CD1c-positive myeloid dendritic cell (primary cell): ENCODE results near the gene OR2A2.

Source experiments
- DNase-seq: peaks from one replicate; pipeline ENCODE4 v3.0.0-alpha.2; 2016; ENCODE audit errors: extremely low spot score

The OR2A2 gene

GRCh38 chr7:144142187-144142586 is 32.8 kb downstream of the OR2A2 start:
- no peak for DNase-seq

GRCh38 chr7:144144426-144144825 is 35.0 kb downstream of the OR2A2 start:
- no peak for DNase-seq

GRCh38 chr7:144148224-144148827 is 38.9 kb downstream of the OR2A2 start:
- DNase-seq: no peak

GRCh38 chr7:144158861-144159260 is 49.5 kb downstream of the OR2A2 start:
- no peak for DNase-seq
